Kidney glomerular epithelial cell (primary cell): ENCODE data around the gene ANAPC4.

Experiments used
- DNase-seq: peaks from one replicate; lab custom pipeline; 2025; lab: John Stamatoyannopoulos, UW

ANAPC4 gene

DNA sequence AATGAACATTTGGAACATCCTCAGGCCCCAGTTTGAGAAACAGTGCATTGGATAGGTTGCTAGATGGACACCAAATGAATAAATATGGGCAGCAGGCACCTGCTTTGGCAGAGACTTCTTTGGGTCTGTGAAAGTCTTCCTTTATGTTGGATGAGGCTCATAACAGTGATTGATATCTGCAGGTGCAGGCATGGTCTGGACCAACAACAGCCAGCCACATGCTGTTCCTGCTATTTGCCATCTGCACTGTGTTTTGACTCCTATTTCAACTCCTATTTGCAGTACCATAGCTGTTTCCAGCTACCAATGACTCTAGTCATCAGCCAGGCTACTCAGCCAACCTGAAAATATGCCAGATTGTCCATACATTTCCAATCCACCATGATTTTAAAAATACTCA is 60.9 kb downstream of the ANAPC4 start:
- DNase-seq = no peak

DNA sequence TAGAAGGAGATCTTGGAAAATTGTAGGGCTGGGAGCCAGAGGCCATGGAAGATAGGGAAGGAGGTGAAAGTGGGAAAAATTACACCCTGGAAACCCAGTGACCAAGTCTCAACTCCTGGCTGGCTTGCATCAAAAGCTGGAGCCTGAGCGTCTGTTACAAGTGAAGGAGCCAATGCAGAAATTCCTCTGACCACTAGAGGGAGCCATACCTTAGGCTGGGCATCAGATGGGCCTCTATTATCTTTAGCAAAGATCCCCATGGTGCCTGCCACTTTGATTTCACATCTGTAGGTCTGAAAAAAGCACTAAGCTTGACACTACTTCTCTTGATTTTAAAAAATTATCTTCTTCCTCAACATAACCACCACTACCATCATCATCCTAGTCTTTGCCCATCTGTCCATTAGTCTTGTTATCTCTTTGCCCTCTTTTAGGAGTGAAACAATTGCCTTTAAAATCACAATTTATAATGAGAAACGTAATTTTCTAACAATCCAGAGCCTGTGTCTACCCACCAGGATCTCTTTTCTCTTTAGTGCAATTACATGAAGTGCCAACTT is 62.9 kb downstream of the ANAPC4 start:
- peak; percentile 56 for DNase-seq

DNA sequence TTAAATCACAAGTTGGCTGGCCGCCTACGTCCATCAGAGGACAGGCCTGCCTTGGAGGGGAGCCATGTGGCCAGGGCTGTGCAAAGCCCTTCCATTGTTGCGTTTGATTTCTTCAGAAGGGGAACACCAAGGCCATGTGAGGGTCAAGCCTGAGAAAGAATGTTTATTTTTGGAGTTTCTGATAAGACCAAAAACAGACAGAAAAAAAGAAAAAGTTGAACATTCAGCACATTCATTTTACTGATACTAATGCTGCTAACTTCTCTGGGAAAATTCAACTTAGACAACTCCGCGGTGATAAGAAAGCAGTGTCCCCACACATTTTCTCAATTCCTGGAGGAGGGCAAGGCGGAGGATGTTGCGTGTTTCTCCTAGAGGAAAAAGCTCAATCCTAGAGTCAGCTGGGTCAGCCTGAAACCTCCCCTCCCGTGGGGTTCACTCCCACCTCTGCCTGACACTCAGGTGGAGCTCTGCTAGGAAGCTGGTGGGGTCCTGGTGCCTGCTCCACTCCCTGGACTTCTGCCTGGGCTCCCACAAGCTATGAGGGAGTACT is 63.5 kb downstream of the ANAPC4 start:
- no peak for DNase-seq

DNA sequence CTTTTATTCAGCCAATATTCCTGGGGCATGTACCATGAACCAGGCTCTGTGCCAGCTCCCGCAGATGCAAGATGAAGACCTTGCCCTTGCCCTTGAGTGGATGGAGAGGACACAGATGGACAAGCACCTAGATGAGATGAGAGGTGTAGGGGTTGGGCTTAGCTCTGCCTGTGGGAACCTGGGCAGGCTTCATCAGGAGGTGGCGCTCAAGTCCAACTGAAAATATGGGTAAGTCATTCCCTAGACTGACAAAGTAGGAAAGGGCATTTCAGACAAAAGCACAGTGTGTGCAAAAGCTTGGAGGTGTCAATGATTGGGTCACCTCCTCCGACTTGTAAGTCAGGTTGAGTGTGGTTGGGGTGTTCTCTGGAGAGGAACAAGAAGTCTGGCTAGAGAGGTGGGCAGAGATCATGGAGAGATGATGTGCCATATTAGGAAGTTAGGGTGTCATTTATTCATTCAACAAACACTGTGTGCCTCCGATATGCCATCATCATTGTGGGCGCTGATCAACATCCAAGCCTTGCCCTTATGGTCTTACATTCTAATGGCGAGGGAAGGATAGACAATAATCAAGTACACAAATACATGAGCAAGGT is 64.6 kb downstream of the ANAPC4 start:
- DNase-seq = peak; percentile 75

DNA sequence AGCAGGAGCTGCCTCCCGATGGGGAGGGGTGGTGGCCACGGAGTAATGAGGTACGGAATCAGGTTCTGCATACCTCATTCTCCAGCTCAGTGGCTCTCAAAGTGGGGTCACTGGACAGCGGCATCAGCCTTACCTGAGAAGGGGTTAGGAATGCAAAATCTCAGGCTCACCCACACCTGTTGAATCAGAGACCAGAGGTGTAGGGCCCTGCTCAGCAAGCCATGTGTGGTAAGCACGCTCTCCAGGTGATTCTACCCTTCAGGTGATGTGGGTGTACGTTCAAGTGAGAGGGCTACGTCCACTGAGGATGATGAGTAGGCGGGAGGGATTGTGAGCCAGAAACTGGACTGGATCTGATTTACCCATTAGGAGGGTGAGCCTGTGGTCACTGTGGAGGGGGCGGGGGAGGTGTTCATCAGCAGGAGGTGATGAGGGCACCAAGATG is 65.8 kb downstream of the ANAPC4 start:
- no peak for DNase-seq

DNA sequence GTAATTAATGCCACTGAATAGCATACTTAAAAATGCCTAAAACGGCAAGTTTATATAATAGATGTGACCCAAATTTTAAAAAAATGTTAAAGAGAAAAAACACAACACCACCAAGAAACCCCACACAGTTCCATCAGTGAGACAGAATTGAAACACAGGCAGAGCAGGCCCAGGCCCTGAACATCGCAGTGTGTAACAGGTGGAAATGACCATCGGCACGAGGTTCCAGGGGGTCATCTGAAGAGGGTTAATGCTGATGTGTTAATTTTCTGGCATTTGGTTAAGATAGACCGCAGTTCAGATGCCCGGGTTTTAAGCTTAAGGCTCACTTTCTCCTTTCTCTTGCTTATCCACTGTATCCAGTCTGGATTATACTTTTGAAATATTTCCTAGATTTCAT is 66.8 kb downstream of the ANAPC4 start:
- no peak for DNase-seq

DNA sequence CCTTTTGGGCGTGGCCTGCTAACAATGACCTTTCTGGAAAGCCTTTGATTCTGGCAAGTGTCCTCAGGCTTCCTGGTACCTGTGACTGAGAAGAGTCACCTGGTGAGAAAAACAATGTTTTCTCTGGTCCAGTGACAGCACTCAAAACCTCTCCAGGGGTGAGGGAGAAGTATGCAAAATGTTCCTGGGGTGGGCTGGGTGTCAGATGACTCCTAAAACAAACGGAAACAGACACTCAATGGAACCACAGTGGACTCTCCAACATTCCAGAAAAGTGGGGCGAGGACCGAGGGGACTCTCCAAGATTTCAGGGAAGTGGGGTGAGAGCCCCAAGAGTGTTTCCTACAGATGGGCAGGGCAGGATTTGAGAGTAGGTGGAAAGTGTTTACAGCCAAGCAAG is 69.5 kb downstream of the ANAPC4 start:
- no peak for DNase-seq

DNA sequence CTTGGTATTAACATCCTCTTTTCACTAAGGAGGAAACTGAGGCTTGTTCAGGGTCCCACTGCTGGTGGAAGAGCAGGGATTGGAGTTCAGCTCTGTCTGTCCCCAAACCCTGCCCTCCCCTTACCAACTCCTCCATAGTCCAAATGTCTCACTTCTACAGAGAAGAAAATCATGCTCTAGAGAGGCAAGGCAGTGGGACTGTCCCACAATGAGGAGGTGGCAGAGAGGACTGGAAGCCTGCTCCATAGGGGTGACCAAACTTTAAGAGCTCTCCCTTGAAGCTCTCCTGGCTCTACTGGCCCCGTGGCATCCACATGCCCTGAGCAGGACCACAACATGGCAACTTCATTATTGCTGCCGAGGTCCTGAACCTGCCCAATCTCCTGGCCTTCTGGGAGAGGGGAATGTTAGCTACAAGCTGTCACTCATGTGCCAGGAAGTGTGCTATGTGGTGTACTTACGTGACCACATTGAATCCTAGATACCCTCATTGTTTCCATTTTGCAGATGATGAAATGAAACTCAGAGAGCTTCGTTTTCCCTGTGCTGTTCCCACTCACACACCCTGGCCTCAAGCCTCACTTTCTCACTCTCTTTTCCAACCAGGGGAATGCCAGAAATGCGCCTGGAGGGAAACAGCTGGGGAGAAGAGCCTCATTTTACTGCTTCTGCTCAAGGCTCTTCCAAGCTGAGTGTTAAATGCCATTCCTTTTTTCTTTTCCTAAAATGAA is 71.5 kb downstream of the ANAPC4 start:
- DNase-seq = no peak

DNA sequence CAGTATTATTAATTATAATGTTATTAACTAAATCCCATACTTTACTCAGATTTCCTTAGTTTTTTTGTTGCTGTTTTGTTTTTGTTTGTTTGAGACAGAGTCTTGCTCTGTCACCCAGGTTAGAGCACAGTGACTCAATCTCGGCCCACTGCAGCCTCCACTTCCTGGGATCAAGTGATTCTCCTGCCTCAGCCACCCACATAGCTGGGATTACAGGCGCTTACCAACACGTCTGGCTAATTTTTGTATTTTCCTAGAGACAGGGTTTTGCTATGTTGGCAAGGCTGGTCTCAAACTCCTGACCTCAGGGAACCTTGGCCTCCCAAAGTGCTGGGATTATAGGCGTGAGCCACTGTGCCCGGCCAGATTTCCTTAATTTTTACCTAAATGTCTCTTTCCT is 72.2 kb downstream of the ANAPC4 start:
- no peak for DNase-seq

DNA sequence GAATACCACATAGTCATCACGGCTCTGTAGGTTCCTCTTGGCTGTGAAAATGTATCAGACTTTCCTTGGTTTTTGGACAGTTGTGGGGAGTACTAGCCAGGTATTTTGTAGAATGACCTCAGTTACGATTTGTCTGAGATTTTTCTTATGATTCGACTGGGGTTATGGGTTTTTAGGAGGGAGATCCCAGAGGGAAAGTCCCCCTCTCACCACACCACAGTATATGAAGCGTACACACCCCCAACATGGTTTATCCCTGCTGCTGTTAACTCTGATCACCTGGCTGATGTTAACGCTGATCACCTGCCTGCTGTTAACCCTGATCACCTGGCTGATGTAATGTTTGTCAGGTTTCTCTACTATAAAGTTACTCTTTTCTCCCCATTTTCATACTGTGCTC is 72.6 kb downstream of the ANAPC4 start:
- DNase-seq = no peak

DNA sequence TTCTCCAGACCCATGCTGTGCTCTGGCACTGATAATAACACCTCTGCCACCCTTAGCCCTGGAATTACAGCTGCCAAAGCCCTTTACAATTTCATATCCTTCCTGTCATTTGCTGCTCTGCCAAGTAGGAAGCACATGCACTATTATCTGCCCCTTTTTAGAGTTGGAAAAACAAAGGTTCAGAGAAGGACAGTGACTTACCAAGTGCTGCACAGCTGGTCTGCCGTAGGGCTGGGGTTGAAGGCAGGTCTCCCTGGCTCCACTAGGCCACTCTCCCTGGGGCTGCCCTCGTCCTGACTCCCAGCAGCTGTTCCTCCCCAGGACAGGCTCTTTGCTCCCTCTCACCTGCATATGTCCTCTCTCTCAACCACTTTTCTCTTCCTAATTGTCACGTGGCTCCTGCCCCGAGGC is 73.4 kb downstream of the ANAPC4 start:
- DNase-seq = no peak

DNA sequence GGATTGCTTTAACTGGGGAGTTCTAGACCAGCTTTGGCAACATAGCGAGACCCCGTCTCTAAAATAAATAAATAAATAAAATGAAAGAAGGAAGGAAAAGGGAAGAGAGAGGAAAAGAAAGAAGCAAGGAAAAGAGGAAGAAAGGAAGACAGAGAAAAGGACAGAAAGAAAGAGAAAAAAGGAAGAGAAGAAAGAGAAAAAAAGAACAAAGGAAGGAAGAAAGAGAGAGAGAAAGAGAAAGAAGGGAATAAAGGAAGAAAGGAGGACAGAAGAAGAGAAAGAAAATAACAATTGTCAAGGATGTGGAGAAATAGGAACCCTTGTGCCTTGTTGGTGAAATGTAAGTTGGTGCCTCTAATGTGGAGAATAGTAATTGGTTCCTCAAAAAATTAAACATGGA is 74.6 kb downstream of the ANAPC4 start:
- DNase-seq = no peak

DNA sequence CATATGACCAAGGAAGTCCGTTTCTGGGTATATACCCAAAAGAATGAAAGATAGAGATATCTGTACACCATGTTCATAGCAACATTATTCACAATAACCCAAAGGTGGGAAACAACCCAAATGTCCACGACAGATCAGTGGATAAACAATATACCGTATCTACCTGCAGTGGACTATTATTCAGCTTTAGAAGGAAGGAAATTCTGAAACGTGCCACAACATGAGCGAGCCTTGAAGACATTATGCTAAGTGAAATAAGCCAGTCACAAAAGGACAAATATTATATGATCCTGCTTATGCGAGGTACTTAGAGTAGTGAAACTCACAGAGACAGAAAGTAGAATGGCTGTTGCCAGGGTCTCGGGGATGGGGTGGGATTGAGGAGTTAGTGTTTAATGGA is 75.0 kb downstream of the ANAPC4 start:
- DNase-seq = no peak

DNA sequence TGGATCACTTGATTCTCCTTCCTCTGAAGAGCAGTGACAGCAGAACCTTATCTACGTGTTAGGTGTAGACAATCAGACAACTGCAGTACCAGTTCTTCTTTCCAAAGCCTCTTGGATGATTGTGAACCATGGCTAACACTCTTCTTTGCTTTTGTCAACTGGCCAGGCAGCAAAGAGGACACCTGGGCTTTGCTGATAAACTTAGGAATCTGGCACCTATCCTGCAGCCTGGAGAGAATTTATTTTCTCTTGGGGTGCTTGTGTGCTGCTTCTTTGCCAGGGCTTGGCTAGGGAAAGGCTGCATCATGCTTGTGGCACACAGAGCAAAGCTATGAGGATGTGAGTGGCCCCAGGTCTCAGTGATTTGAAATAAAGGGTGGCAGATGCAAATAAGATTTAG is 77.4 kb downstream of the ANAPC4 start:
- no peak for DNase-seq

DNA sequence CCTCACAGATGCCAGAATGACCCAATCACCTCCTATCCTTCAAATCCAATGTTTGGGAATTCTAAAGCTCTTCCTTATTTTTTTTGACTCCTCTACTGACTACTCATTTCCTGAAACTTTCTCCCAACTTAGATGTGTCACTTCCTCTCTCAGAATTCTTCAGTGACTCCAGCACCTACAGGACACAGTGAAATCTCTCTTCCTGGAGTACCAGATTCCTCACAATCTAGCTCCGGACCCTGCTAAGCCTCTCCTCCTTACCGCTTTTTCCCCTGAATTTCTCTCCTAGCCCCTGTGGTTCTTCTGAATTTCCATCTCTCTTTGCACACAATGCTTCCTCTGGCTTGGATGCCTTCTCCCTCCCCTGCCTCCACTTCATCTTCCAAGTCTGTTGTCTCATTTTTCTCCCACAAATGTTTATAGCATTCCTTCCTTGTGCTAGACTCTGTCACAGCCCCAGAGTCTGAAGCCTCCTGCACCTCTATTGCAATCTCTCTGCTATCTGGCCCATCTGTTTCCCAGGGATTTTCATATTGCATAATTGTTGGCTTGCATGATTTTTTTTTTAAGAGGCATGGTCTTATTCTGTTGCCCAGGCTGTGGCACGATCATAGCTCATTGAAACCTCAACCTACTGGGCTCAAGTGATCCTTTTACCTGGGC is 80.1 kb downstream of the ANAPC4 start:
- peak; percentile 18 for DNase-seq

DNA sequence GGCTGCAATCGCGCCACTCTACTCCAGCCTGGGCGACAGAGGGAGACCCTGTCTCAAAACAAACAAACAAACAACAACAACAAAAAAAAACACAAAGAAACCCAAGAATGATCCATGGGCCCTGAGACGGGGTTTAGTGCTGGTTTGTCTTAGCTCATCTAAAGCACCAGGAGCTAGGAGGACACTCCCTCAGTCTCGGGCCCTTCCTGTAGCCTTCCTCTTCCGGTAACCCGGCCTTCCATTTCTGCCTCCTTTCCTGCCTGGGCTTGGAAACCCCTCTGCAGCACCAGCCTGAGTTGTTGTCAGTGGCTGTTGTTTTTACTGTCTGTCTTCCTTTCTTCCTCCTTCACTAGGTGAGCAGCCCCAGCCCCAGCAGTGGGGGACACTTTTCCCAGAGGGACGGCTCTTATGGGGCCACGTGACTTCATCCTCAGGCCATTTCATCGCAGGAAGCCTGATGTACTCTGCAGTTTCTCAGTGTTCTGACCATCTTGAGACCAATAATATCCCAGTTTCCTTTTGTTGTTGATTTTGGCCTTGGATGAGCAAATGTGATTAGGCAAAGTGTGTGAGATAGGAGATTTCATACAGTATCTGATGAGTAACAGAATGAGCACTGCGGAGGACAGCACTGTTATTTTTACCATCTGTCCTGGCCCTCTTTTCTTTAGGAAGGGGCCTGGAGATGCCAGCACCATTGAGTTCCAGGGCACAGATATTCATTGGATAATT is 90.1 kb downstream of the ANAPC4 start:
- DNase-seq = no peak

DNA sequence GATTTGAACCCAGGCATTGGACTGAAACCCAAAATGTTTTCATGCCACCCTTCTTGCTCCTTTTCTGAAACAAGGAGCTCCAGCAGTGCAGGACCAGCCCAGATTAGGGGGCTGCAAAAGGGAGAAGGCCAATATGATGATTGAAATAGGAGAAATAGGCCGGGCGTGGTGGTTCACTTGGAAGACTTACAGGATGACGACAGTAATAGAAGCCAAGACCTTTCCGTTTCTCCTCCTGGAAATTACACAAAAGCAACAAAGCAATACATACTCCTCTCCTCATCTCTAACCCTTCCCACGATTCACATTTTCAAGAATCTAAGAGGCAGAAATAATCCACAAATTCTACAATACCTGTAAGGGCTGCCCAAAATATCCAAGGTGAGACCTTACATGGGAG is 90.8 kb downstream of the ANAPC4 start:
- DNase-seq = no peak
